PC-9 (cell line): ENCODE measurements around the gene MYADM. TPM values are rescaled to one million over a fixed set of nuclear protein-coding genes. Genes with fewer than 3 reads are reported as not detected.

Experiments used
- BruUV-seq: library from RNA; stranded (reverse); fragments of 400-500 nt; replicated peaks from 2 replicates; lab custom pipeline; 2021; lab: Mats Ljungman, UMichigan
- CTCF ChIA-PET: fragments of 300-600 bp; sonication (Branson Sonifier 250); formaldehyde crosslinking; loops from one replicate; lab custom pipeline; 2022; ENCODE audit warnings: antibody characterized with exemption; lab: Charles Lee
- POLR2A ChIA-PET: fragments of 300-600 bp; sonication (Branson Sonifier 250); formaldehyde crosslinking; loops from one replicate; lab custom pipeline; 2022; ENCODE audit warnings: antibody characterized with exemption; ENCODE audit not compliant: unreplicated experiment; lab: Charles Lee
- DNase-seq, 2 experiments: peaks; one replicate each; pipeline versions ENCODE4 v3.0.0 to v3.0.0-alpha.2; 2015 to 2022; ENCODE audit warnings: mixed read lengths in 1 of 2
- H2AFZ ChIP-seq: fragments of 200-600 bp; sonication (generic); 2 replicates; pipeline ENCODE4 v1.8.1; 2017; ENCODE audit warnings: antibody characterized with exemption
- H3F3A ChIP-seq: fragments of 200-600 bp; sonication (generic); 2 replicates; pipeline ENCODE4 v1.8.1; 2017; ENCODE audit warnings: antibody characterized with exemption, mild to moderate bottlenecking, low read depth; ENCODE audit not compliant: insufficient read depth
- H3K27ac ChIP-seq: fragments of 200-600 bp; sonication (generic); 2 replicates; pipeline ENCODE4 v1.6.1; 2016; ENCODE audit warnings: mixed run types
- H3K27me3 ChIP-seq: fragments of 200-600 bp; sonication (generic); 2 replicates; pipeline ENCODE4 v1.6.1; 2016; ENCODE audit warnings: low read depth, mixed run types; ENCODE audit not compliant: insufficient read depth
- H3K36me3 ChIP-seq: fragments of 200-600 bp; sonication (generic); 2 replicates; pipeline ENCODE4 v1.6.1; 2016; ENCODE audit warnings: low read depth, mixed run types
- H3K4me1 ChIP-seq: fragments of 200-600 bp; sonication (generic); replicated peaks from 2 replicates; pipeline ENCODE4 v1.6.1; 2016; ENCODE audit warnings: mixed run types; ENCODE audit not compliant: insufficient read depth
- H3K4me2 ChIP-seq: fragments of 200-600 bp; sonication (generic); 2 replicates; pipeline ENCODE4 v1.6.1; 2017; ENCODE audit warnings: mixed run types
- H3K4me3 ChIP-seq: fragments of 200-600 bp; sonication (generic); 2 replicates; pipeline ENCODE4 v1.6.1; 2016; ENCODE audit warnings: mixed run types
- H3K79me2 ChIP-seq: fragments of 200-600 bp; sonication (generic); 2 replicates; pipeline ENCODE4 v1.6.1; 2017; ENCODE audit warnings: low read depth, mixed run types
- H3K9me2 ChIP-seq: fragments of 200-600 bp; sonication (generic); 2 replicates; pipeline ENCODE4 v1.8.1; 2017; ENCODE audit warnings: mild to moderate bottlenecking; ENCODE audit not compliant: insufficient read depth
- H3K9me3 ChIP-seq: fragments of 200-600 bp; sonication (generic); 2 replicates; pipeline ENCODE4 v1.8.1; 2016; ENCODE audit warnings: low read depth; ENCODE audit not compliant: insufficient read depth
- H4K20me1 ChIP-seq: fragments of 200-600 bp; sonication (generic); 2 replicates; pipeline ENCODE4 v1.8.1; 2017; ENCODE audit not compliant: insufficient read depth
- CTCF ChIP-seq: fragments of 200-600 bp; sonication (generic); conservative IDR thresholded peaks from 2 replicates; pipeline ENCODE4 v1.6.1; 2017; ENCODE audit warnings: mixed run types, antibody characterized with exemption, mild to moderate bottlenecking, moderate library complexity
- EZH2 ChIP-seq: fragments of 200-600 bp; sonication (generic); IDR thresholded peaks from 2 replicates; pipeline ENCODE4 v1.8.0; 2017; ENCODE audit warnings: antibody characterized with exemption, low read depth
- intact Hi-C: fragments of 100-400 bp; cut with micrococcal nuclease; formaldehyde crosslinking; loops from one replicate; pipeline ENCODE4 v1.10.0; 2022; ENCODE audit not compliant: unreplicated experiment
- total RNA-seq: library from RNA; stranded (reverse); gene quantifications from 2 replicates; pipeline ENCODE4 v1.2.3, GENCODE V29; 2021

The MYADM gene
- total RNA-seq, 1 experiment from 2014 or later: 230 TPM

- Histone ChIP-seq H3K27ac (no peak overlapping the region), H3K27me3 (no peaks in the 10 kb centered on the region), H3K36me3 (peaks cover 20% of the 10 kb centered on the region), H4K20me1 (peaks cover 10% of the 10 kb centered on the region; the same call in 1 of the 2 replicates), H3K4me2 (no peak overlapping the region), H2AFZ (no peak overlapping the region), H3F3A (peaks cover 60% of the 10 kb centered on the region), H3K4me3 (no peak overlapping the region), H3K9me2 (no peaks in the 10 kb centered on the region), H3K9me3 (no peaks in the 10 kb centered on the region), H3K4me1 (peaks cover 16% of the 10 kb centered on the region), H3K79me2 (0 out of 2 replicates have a peak, but pooled peaks cover 3% of the 10 kb centered on the region)
- DNase-seq: peak in 1 of 2 experiments; percentile 33
- BruUV-seq: no TSS peak
- TF ChIP-seq EZH2 (no peak), CTCF (no peak)
- CTCF ChIA-PET: interaction anchor here (0.6 kb wide), 1 partner anchor 149 kb away, joined by 4 read pairs; no protein-coding TSS in a partner anchor
- intact Hi-C loops: no loop called here
- POLR2A ChIA-PET: interaction anchor here (0.5 to 0.9 kb wide), 3 partner anchors 9 to 561 kb away, joined by 3 to 9 read pairs (median 4); partner anchors contain the start of gene MYADM
Measured at GRCh38 chr19:53876651-53877224, 9.1 kb downstream of the MYADM start.

DNA sequence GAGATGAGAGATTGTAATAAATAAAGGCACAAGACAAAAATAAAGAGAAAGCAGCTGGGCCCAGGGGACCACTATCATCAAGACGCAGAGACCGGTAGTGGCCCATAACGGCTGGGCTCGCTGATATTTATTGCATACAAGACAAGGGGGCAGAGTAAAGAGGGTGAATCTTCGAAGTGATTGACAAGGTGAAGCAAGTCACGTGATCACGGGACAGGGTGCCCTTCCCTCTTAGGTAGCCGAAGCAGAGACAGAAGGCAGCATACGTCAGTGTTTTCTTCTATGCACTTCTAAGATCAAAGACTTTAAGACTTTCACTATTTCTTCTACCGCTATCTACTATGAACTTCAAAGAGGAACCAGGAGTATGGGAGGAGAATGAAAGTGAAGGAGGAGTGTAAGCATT lies 9.7 kb downstream of the MYADM start:
- peaks cover 20% of the 10 kb centered on the region for H3K4me1 ChIP-seq
- ChIA-PET POLR2A (interaction anchor here (0.5 to 0.9 kb wide), 3 partner anchors 10 to 315 kb away, joined by 3 to 15 read pairs (median 9); partner anchors contain the start of gene MYADM), CTCF (no interaction called here)
- no peak overlapping the region for H2AFZ ChIP-seq
- intact Hi-C loops: no loop called here
- H3K9me3 ChIP-seq: no peaks in the 10 kb centered on the region
- no peak overlapping the region for H3K4me3 ChIP-seq
- peak in 1 of 2 experiments; percentile 37 for DNase-seq
- peaks cover 10% of the 10 kb centered on the region; the same call in 1 of the 2 replicates for H4K20me1 ChIP-seq
- no peak overlapping the region for H3K4me2 ChIP-seq
- no peak overlapping the region for H3K27ac ChIP-seq
- no peaks in the 10 kb centered on the region for H3K9me2 ChIP-seq
- peaks cover 19% of the 10 kb centered on the region for H3K36me3 ChIP-seq
- H3K79me2 ChIP-seq: 0 out of 2 replicates have a peak, but pooled peaks cover 3% of the 10 kb centered on the region
- no peaks in the 10 kb centered on the region for H3K27me3 ChIP-seq
- no TSS peak for BruUV-seq
- H3F3A ChIP-seq: peaks cover 54% of the 10 kb centered on the region
- TF ChIP-seq CTCF (no peak), EZH2 (no peak)

- Histone ChIP-seq H3K27me3 (no peaks in the 10 kb centered on the region), H3K36me3 (peaks cover 7% of the 10 kb centered on the region), H3K9me2 (no peaks in the 10 kb centered on the region), H3K79me2 (no peaks in the 10 kb centered on the region), H3F3A (peaks cover 42% of the 10 kb centered on the region), H4K20me1 (peaks cover 4% of the 10 kb centered on the region; the same call in 1 of the 2 replicates), H2AFZ (peak overlapping the region; percentile 81), H3K4me3 (peak overlapping the region; percentile 59), H3K4me2 (peak overlapping the region; percentile 86), H3K27ac (no peak overlapping the region), H3K4me1 (peaks cover 22% of the 10 kb centered on the region), H3K9me3 (no peaks in the 10 kb centered on the region)
- intact Hi-C loops: no loop called here
- no peak for TF ChIP-seq CTCF
- TF ChIP-seq EZH2: no peak
- DNase-seq: peak in 1 of 2 experiments; percentile 34
- ChIA-PET POLR2A (interaction anchor here (0.8 kb wide), 1 partner anchor 10 kb away, joined by 3 read pairs; no protein-coding TSS in a partner anchor), CTCF (no interaction called here)
- BruUV-seq: TSS peak; percentile 97
Measured at GRCh38 chr19:53878776-53879139, 11.1 kb downstream of the MYADM start.
